VCaP (cell line): Measurements from ENCODE around the gene SLC4A9.

Source experiments
- H3K27ac ChIP-seq: fragments of 450-650 bp; 2 replicates; pipeline ENCODE4 v1.5.1; 2017
- TF ChIP-seq, protein P1 (sequence below): fragments of 450-650 bp; conservative IDR thresholded peaks from 2 replicates; pipeline ENCODE4 v1.5.1; 2017; ENCODE audit warnings: mild to moderate bottlenecking, moderate library complexity

SLC4A9 gene

DNA sequence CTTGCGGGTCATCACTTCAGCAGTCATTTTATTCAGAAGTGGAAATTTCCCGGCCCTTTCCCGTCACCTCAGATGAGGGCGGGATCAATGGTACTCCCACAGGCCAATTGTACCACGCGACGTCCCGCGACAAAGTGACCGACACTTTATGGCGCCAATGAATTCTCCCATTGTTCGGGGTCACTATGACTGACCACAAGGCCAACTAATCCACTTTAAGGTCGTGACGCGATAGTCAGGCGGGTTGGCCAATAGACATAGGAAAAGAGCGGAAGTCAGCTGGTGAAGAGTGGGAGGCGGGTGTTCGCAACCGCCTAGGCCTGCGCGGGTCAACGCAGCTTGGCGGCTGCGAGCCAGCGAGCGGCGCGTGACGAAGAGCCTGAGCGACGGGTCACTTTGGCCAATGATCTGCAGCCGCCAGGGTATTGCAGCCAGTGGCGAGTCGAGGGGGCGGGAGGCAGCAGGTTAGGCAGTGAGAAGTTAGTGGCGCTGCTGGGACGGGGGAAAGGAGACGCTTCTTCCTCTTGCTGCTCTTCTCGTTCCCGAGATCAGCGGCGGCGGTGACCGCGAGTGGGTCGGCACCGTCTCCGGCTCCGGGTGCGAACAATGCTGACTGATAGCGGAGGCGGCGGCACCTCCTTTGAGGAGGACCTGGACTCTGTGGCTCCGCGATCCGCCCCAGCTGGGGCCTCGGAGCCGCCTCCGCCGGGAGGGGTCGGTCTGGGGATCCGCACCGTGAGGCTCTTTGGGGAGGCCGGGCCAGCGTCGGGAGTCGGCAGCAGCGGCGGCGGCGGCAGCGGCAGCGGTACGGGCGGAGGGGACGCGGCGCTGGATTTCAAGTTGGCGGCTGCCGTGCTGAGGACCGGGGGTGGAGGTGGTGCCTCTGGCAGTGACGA lies 41.6 kb downstream of the SLC4A9 start, which contains the start of gene ANKHD1:
ANKHD1 (plus strand) TSS at position 472 of the 896 bp plus-strand sequence; CDS start at position 607, 135 bp downstream.
- TF ChIP-seq, protein P1, sequence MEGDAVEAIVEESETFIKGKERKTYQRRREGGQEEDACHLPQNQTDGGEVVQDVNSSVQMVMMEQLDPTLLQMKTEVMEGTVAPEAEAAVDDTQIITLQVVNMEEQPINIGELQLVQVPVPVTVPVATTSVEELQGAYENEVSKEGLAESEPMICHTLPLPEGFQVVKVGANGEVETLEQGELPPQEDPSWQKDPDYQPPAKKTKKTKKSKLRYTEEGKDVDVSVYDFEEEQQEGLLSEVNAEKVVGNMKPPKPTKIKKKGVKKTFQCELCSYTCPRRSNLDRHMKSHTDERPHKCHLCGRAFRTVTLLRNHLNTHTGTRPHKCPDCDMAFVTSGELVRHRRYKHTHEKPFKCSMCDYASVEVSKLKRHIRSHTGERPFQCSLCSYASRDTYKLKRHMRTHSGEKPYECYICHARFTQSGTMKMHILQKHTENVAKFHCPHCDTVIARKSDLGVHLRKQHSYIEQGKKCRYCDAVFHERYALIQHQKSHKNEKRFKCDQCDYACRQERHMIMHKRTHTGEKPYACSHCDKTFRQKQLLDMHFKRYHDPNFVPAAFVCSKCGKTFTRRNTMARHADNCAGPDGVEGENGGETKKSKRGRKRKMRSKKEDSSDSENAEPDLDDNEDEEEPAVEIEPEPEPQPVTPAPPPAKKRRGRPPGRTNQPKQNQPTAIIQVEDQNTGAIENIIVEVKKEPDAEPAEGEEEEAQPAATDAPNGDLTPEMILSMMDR, result no peak
- peak within 1 kb of the TSS; percentile 95 for H3K27ac ChIP-seq

DNA sequence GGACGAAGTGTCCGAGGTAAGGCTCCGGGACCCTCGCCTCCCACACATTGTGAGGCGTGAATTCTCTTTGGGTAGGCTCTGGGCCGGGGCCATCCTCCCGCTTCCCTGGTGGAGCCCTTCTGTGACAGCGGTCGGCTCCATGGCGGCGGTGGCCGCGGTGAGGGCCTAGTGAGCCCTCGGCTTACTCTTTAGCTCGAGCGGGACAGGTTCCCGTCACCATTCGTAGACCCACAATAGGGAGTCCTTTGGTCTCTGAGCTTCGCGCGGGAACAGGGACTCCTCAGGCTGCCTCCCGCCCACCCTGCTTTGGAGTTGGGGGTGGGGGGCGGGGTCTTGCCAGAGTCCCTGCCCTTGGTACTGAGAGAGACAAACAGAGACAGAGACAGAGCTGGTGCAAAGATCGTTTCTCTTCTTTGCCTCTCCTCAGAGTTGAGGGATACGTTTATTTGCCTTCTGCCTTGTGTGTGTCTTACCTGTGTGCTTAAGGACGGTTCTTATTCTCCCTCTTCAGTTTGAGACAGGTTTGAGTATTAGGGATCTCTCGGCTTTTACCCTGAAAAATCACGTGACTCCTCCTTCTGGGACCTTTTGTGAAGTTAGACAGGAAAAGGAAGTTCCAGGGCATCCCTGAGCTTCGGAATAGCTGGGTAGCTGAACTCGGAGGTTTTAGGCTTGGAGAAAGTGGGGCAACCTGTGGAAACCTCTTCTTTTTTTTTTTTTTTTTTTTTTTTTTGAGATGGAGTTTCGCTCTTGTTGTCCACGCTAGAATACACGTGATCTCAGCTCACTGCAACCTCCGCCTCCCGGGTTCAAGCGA lies 42.5 kb downstream of the SLC4A9 start:
- TF ChIP-seq, protein P1, result no peak
- peak overlapping the region; percentile 95 for H3K27ac ChIP-seq

DNA sequence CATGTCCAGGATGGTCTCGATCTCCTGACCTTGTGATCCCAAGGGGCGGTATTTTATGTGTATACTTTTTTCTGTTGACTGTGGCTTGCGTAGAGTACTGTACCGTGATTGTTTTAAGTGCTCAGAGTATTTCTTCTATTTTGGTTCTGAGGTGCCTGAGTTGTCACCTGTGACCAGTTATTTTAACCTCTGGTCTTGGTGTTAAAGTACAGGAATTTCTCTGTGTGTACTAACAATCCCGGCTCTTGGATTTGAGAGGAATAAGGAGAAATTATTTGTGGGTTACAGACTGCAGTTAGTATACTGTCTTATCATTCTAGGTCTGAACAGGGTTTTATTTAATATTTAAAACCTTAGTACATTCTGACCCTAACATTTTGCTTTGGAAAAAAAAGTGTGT lies 43.6 kb downstream of the SLC4A9 start:
- TF ChIP-seq, protein P1, result no peak
- peak overlapping the region; percentile 95 for H3K27ac ChIP-seq

DNA sequence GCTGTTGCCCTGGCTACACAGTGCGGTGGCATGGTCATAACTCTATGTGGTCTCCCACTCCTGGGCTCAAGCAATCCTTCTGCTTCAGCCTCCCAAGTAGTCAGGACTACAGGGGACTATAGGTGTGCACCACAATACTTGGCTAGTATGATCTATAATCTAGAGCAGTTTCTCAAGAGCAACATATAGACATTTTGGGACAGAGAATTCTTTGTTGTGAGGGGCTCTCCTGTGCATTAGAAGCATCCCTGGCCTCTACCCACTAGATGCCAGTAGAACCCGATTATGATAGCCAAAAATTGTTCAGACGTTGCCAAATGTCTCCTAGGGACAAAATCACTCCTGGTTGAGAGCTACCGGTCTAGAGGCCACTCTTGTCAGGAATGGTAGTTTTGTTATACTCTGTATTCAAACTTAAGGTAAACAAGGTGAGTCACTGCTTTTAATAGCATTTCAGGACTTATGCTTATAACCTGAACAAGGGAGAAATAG lies 48.8 kb downstream of the SLC4A9 start:
- H3K27ac ChIP-seq, result no peak overlapping the region; the same call in 1 of the 2 replicates
- TF ChIP-seq, protein P1, result no peak; the same call in 1 of the 2 replicates

DNA sequence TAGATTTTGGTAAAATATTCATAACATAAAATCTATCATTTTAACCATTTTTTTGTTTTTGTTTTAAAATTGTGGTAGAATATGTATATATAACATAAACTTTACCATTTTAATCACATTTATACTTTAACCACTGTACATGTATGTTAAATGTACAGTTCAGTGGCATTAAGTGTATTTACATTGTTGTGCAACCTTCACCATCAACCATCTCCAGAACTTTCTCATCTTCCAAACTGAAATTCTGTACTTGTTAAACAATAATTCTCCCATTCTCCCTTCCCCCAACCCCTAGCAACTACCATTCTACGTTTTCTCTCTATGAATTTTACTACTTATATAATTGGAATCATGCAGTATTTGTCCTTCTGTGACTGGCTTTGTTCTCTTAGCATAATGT lies 53.2 kb downstream of the SLC4A9 start:
- H3K27ac ChIP-seq, result no peak overlapping the region
- TF ChIP-seq, protein P1, result no peak

DNA sequence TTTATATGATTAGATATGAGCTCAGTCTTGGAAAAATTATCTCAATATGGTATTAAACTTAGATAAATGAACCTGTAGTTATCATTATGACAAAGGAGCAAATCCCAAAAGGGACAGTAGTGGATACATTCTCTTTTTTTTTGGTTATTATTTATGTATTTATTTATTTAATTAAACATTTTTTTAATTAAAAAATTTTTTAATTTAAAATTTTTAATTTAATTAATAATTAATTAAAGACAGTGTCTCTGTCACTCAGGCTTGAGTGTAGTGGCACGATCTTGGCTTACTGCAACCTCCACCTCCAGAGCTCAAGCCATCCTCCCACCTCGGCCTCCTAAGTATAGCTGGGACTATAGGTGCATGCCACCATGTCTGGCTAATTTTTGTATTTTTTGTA lies 57.2 kb downstream of the SLC4A9 start:
- no peak overlapping the region for H3K27ac ChIP-seq
- TF ChIP-seq, protein P1, result no peak

DNA sequence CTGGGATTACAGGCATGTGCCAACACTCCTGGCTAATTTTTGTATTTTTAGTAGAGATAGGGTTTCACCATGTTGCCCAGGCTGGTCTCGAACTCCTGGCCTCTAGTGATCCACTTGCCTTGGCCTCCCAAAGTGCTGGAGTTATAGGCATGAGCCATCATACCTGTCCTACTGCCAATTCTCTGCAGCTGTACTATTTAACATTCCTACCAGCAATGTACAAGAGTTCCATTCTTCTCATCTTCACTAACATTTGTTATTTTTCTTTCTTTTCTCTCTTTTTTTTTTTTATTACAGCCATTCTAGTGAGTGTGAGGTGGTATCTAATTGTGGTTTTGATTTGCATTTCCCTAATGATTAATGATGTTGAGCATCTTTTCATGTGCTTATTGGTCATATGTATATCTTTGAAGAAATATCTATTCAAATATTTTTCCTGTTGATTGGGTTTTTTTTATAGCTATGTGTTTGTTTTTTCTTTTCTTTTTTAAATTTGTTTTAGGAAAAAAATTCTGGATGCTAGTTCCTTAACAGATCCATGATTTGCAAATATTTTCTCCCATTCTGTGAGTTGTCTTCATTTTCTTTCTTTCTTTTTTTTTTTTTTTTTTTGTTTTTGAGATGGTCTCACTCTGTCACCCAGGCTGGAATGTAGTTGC lies 59.0 kb downstream of the SLC4A9 start:
- TF ChIP-seq, protein P1, result no peak
- H3K27ac ChIP-seq, result no peak overlapping the region
